ENCODE data around the gene VWA8.
A peak's percentile ranks its signal among the peaks of the same experiment; 100 is the strongest.
"Not testable (repeated sequence)": the region's sequence is repeated elsewhere in the genome, so short reads cannot be mapped to it uniquely, and the experiment has no call there.

Gene VWA8

GRCh38 chr13:41571817-41572340 is 389.0 kb downstream of the VWA8 start:
- not testable (repeated sequence) for DNase-seq

GRCh38 chr13:41568972-41569351 is 391.9 kb downstream of the VWA8 start:
- DNase-seq, result no peak

- DNase-seq, result no peak
Measured at GRCh38 chr13:41568143-41568971, 392.6 kb downstream of the VWA8 start.

GRCh38 chr13:41567363-41567762 is 393.5 kb downstream of the VWA8 start:
- DNase-seq, result no peak

DNA sequence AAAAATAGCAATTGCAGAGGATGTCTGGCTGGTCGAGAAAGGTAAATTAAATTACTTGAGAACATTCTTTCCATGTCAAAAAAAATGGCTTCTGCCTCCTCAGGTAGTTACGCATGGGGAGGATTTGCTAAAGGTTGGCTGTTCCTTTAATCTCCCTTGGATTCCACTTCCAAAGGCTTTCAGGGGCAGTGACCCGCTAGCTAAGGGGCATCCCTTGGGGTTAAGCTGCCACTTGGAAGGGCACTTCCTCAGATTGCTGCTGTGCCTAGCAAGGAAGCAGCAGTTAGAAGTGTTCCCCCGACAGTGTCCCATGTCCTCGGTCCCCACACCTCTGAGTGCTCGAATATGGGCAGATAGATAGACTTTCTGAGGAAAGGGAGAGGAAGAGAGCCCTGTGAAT is 395.1 kb downstream of the VWA8 start:
- no peak for DNase-seq

DNA sequence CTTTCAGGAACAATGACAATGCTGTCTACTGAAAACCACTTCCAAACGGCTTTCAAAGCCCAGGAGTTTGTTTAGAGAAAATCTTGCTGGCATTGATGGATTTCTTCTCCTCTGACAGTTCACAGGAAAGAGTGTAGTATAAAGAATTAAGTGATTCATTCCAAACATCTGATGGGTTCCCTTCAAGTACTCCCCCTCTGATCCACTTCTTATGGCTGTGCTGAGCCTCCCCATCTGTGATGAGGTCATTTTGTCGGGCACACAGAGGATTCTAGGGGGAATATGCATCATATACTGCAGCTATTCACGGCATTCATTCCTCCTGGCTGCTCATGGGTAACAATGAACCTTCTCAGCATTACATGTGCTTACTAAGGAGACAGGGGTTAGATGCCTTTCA is 395.7 kb downstream of the VWA8 start:
- DNase-seq, result peak; percentile 62

DNA sequence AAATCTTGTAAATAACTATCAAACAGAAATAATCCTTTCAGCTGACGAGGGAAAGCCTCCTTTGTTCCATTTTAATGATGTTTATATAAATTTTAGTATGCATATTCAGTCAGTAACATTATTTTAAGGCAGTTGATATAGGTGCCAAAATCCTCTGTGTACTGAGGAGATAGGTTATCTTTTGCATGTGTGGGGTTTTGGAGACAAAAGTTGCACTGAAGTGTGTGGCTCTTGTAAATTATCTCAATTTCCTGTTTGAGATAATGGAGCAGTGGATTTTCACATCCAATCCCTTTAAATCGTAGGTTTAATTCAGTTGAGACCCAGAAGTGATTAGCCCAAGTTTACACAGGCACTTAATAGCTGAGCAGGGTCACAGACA is 396.9 kb downstream of the VWA8 start:
- DNase-seq, result no peak

- no peak for DNase-seq
Measured at GRCh38 chr13:41563341-41563983, 397.4 kb downstream of the VWA8 start.

DNA sequence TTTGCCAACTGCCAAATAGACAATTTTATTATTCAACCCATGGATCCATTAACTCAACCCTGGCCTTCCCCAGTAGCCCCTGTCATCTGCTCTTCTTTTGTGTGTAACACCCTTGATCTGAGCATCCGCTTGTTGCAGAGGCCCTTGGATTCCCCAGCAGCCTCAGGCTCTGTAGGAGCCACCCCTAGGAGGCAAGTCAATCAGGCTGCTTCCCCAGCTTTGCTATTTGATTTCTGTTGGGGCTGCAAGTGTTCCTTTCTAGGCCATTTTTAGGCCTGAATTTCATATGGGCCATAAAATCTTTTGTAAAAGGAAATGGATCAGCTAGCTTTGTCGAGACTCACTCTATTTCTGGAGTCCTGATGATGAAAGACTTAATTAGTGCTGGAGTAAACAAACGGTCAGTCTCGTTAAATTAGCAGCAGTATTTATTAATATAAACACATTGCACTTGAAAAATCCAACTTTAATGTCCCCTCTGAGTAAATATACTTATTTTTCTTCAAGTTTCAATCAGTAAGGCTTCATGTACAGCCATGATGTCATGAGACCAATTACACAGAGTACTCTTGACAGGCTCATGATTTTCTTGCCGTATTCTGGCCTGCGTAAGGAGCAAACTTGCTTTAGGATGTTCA is 398.2 kb downstream of the VWA8 start:
- DNase-seq, result no peak

DNA sequence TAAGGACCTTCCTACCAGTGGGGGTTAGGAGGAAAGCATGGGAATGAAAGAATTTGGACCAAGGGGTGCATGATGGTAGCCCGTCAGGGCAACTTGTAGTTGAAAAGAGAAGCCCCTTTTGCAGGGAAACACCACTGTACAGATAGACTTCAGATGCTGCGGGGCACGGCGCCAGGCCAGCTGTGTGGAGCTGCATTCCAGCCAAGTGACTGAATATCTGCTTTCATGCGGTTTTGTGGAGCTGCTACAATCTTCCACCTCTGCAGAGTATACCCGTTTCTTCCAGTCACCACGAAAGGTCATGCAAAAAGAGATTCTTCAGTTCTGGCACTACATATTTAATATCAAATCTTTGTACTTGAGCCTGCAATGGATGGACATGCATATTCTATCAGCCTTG is 398.8 kb downstream of the VWA8 start:
- DNase-seq, result peak; percentile 93

DNA sequence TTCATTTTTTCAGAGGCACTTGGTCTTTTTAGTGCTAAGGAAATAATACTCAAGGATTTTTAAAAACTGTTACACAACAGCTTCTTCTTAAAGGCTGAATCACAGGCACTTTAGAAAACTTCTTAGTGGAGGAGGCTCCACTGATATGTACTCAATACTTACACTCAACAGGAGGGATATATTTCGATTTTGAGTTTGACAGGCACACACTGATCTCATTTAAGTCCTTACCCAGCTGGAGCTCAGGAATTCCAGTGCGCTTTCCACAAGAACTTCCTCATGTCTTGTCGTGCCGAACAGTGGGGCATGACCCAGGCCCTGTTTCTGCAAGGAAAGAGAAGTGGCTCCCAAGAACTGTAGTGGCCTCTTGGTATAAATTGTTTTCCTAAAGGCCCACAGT is 399.7 kb downstream of the VWA8 start:
- no peak for DNase-seq

- no peak for DNase-seq
Measured at GRCh38 chr13:41558781-41559560, 401.9 kb downstream of the VWA8 start.

DNA sequence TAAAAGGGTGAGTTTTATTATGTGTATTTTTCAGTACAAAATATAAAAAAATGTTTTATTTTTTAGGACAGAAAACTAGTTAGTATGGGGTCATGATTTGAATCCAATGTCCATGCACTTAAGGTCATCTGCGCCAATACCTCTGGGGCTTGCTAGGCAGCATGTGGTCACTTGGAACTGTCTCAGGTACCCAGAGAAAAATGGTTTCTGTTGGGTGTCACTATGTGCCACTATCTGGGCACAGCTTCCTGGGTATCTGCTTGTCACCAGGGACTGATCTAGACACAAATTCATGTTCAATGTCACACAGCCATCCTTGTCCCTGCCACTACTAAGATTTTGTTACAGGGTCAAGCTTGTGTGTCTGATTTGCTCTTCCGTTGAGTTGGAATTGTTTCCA is 403.2 kb downstream of the VWA8 start:
- no peak for DNase-seq

- no peak for DNase-seq
Measured at GRCh38 chr13:41554626-41555386, 406.1 kb downstream of the VWA8 start.

DNA sequence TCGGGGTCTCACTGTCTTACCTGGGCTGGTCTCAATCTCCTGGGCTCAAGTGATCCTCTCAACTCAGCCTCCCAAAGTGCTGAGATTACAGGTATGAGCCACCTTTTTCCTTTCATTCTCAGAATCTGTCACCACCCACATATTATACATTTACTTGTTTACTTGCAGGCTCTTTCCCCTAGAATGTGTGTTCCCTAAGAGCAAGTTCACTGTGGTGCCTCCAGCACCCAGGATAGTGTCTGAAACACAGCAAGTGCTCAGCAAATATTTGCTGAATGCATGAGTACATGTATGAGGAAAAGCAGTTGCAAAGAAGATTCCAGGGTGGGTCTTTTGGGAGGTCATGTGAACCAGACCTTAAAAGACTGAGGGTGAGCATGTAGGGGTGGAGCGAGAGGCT is 406.7 kb downstream of the VWA8 start:
- DNase-seq, result no peak

GRCh38 chr13:41552031-41552430 is 408.9 kb downstream of the VWA8 start:
- DNase-seq, result no peak

DNA sequence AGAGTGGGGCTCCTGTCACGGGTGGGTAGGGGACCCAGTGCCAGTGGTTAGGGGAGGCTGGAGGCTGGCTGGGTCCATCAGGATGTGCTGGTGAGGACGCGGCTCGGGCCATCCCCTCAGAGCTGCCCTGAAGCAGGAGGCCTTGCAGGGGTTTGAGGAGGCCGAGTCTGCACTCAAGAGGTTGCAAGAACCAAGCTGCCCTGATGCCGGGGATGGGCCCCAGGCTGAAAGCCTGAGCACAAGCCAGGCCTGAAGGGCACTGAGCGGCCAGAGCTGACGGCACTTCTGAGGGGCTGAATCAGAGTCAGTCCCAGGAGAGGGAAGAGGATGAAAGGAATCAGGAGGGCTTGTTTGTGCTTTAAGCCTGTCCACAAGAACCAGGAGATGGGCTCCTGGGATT is 410.6 kb downstream of the VWA8 start:
- DNase-seq, result no peak

DNA sequence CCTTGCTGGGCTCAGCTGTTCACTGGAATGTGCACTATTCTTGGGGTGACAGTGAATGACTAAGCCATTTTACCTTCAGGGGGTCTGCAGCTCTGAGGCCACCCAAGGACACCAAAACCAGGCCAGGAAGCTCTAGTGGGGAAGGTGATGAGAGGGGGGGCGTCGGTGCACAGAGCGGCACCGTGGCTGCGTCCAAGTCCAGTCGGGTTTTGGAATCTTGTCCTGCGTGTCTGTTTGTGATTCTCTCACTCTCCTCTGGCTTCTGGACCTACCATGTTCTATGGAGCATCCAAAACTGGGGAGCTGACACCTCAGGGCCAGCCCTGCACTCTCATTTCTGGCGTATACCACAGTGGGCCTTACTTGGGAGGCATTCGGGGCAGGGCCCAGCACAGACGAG is 411.4 kb downstream of the VWA8 start:
- DNase-seq, result no peak

DNA sequence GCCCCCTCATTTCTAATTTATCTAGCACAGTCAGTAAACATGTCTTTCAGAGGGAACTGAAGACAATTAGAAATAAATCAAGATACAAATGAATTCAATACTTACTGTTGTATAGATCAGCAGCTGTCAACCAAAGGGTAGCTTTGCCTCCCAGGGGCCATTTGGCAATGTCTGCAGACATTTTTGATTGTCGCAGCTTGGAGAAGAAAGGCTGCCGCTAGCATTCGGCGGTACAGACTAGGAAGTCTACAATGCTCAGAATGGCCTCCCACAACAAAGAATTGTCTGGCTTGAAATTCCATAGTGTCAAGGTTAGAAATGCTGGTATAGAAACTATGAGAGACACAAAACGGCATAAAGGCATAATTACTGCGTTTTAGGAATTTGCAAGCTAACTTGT is 412.0 kb downstream of the VWA8 start:
- DNase-seq, result no peak

- no peak for DNase-seq
Measured at GRCh38 chr13:41548031-41548430, 412.9 kb downstream of the VWA8 start.

DNA sequence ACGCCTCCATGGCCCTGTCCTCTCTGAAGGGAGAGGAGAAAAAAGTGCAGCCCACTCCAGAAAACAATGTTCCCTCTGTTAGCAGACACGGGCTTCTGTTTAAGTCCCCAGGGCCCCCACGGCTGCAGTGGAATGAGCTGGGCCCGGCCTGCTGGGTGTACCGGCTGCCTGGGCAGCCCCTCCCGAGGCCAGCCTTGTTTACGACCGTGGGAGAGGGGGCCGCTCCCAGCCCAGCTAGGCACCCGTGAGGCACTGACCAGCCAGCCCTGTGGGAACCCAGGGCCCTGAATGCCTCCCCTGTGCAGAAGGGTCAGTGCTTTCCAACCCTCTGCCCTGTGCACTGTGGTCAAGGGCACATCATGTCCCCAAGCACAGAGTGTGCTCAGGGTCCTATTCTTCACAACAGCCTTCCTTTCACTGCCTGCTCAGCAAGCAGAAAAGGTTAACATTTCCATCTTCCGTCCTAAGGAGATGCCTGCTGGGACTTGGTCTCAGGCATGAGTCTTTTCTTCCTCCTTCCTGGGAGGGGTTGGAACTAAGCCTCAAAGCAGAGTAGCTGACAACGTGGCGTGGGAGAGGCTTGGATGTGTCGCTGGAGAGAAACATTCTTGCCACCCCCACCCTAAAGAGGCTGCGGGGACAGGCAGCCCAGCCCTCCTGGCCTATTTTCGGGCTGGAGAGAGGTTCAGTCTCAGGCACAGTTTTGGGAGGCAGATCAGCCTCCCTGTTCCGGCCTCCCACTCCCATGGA is 413.5 kb downstream of the VWA8 start:
- peak; percentile 57 for DNase-seq

Data from right hindlimb (tissue), 1 donor.